Measurements from ENCODE around the gene NHLH2.

NHLH2 gene

DNA sequence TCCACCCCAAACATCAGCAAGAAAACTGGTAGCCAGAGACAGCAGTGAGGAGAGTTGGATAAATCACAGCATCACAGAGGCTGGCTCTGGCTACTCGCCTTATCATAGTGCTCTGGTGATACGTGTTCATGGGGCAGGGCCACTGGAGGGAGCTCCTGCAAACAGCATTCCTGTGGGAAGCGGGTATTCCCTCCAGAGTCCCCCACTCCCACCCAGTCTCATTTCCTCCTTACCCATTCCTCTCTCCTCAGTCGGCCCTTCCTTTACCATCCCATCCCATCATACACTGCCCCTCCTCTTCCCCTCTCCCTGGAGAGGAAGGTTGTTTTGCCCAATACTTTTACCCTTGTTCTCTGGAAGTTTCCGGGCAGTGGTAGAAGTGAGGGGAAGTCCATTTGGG, 7.1 kb downstream of the NHLH2 start:
- Histone ChIP-seq H3K9ac (ENCODE audit: low read length) (no peak overlapping the region), H3K23ac (ENCODE audit: low read length in 2 of 2) (no peak overlapping the region), H2BK120ac (ENCODE audit: low read depth, low read length) (no peak overlapping the region), H2BK5ac (ENCODE audit: low read depth, low read length, poor library complexity, severe bottlenecking) (no peak overlapping the region), H3K4me1 (ENCODE audit: control insufficient read depth, insufficient read depth, low read depth, low read length) (peaks cover 14% of the 10 kb centered on the region), H3K27ac (ENCODE audit: low read length, poor library complexity, severe bottlenecking) (no peak overlapping the region), H3K18ac (ENCODE audit: low read depth in 1 of 2, low read length in 2 of 2) (no peak overlapping the region), H3K4me3 (ENCODE audit: insufficient read depth in 1 of 2, low read depth in 1 of 2, low read length in 2 of 2) (no peak overlapping the region), H3K4ac (ENCODE audit: low read depth in 1 of 2, low read length in 2 of 2) (no peak overlapping the region), H2BK15ac (ENCODE audit: low read depth, poor library complexity, severe bottlenecking) (no peak overlapping the region), H2AK5ac (ENCODE audit: low read length, severe bottlenecking) (no peak overlapping the region), H4K8ac (ENCODE audit: low read length) (no peak overlapping the region), H3K9me3 (ENCODE audit: control insufficient read depth, low read length) (no peaks in the 10 kb centered on the region), H3K4me2 (ENCODE audit: low read length, poor library complexity, severe bottlenecking) (no peak overlapping the region), H2AFZ (ENCODE audit: low read depth, low read length) (no peak overlapping the region), H3K27me3 (ENCODE audit: control insufficient read depth in 1 of 2, insufficient read depth in 1 of 2, low read length in 2 of 2) (peaks cover 35 to 43% of the 10 kb centered on the region in 2 experiments), H4K91ac (ENCODE audit: low read length) (no peak overlapping the region), H3K14ac (ENCODE audit: low read length in 2 of 2) (no peak overlapping the region), H3K79me1 (replicated peaks; ENCODE audit: low read length, poor library complexity, severe bottlenecking) (no peaks in the 10 kb centered on the region), H2BK12ac (ENCODE audit: low read length in 2 of 2) (no peak overlapping the region), H3K36me3 (ENCODE audit: control insufficient read depth in 1 of 2, insufficient read depth in 2 of 2, low read depth in 1 of 2, low read length in 2 of 2) (peaks cover 0 to 9% of the 10 kb centered on the region in 2 experiments)
- 47% methylated on average over 5 of the region's 5 CpGs for WGBS
- DNase-seq: no peak

DNA sequence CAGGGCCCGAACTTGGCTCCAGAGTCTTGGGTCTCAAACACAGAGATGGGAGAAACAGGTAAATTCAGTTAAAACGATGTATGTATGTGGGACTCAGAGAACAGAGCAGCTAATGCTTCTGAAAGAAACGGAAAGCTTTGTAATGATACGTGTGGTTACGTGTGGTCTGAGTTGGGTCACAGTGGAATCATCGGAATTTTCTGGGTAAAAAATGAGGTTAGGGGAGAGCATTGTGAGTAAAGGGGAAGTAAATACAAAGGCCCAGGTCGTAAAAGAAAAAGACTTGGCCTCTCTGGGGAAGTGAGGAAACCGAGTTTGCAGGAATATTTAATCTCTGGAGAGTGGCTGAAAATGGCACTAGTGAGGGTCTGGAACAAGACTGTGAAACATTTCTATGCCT, 8.3 kb downstream of the NHLH2 start:
- no peak overlapping the region for H2AK5ac ChIP-seq (ENCODE audit: low read length, severe bottlenecking)
- no peak overlapping the region for H2AFZ ChIP-seq (ENCODE audit: low read depth, low read length)
- H2BK12ac ChIP-seq (ENCODE audit: low read length in 2 of 2): no peak overlapping the region
- no peaks in the 10 kb centered on the region for H3K9me3 ChIP-seq (ENCODE audit: control insufficient read depth, low read length)
- no peak for DNase-seq
- H4K91ac ChIP-seq (ENCODE audit: low read length): no peak overlapping the region
- no peak overlapping the region for H3K27ac ChIP-seq (ENCODE audit: low read length, poor library complexity, severe bottlenecking)
- no peak overlapping the region for H4K8ac ChIP-seq (ENCODE audit: low read length)
- H2BK120ac ChIP-seq (ENCODE audit: low read depth, low read length): no peak overlapping the region
- H3K14ac ChIP-seq (ENCODE audit: low read length in 2 of 2): no peak overlapping the region
- no peak overlapping the region for H3K4ac ChIP-seq (ENCODE audit: low read depth in 1 of 2, low read length in 2 of 2)
- no peak overlapping the region for H3K9ac ChIP-seq (ENCODE audit: low read length)
- peaks cover 30 to 31% of the 10 kb centered on the region in 2 experiments for H3K27me3 ChIP-seq (ENCODE audit: control insufficient read depth in 1 of 2, insufficient read depth in 1 of 2, low read length in 2 of 2)
- H3K4me1 ChIP-seq (ENCODE audit: control insufficient read depth, insufficient read depth, low read depth, low read length): peaks cover 17% of the 10 kb centered on the region
- no peak overlapping the region for H3K4me2 ChIP-seq (ENCODE audit: low read length, poor library complexity, severe bottlenecking)
- no peak overlapping the region for H2BK5ac ChIP-seq (ENCODE audit: low read depth, low read length, poor library complexity, severe bottlenecking)
- no peaks in the 10 kb centered on the region for H3K79me1 ChIP-seq (replicated peaks; ENCODE audit: low read length, poor library complexity, severe bottlenecking)
- no peak overlapping the region for H3K4me3 ChIP-seq (ENCODE audit: insufficient read depth in 1 of 2, low read depth in 1 of 2, low read length in 2 of 2)
- 86% methylated on average over 8 of the region's 8 CpGs for WGBS
- peaks cover 0 to under 1% of the 10 kb centered on the region in 2 experiments for H3K36me3 ChIP-seq (ENCODE audit: control insufficient read depth in 1 of 2, insufficient read depth in 2 of 2, low read depth in 1 of 2, low read length in 2 of 2)
- no peak overlapping the region for H3K18ac ChIP-seq (ENCODE audit: low read depth in 1 of 2, low read length in 2 of 2)
- H3K23ac ChIP-seq (ENCODE audit: low read length in 2 of 2): no peak overlapping the region
- no peak overlapping the region for H2BK15ac ChIP-seq (ENCODE audit: low read depth, poor library complexity, severe bottlenecking)

DNA sequence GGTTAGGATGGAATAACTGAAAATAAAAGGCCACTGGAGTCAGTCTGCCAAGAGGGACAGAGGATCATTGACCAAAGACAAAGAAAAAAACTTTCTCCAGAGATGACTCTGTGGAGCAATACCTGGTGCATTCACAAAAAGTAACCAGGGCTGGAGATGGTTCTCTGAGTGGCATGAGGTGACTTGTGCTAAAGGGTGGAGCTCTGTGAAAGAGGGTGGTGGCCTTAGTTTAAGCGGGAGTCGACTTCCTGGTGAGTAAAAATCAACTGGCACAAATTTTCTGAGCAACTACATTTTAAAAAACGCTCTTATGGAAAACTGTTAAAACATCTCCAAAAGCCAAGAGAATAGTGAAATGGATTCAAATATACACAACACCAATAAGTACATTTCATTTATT, 10.0 kb downstream of the NHLH2 start:
- Histone ChIP-seq H3K9ac (ENCODE audit: low read length) (no peak overlapping the region), H3K23ac (ENCODE audit: low read length in 2 of 2) (no peak overlapping the region), H2BK15ac (ENCODE audit: low read depth, poor library complexity, severe bottlenecking) (no peak overlapping the region), H2BK12ac (ENCODE audit: low read length in 2 of 2) (no peak overlapping the region), H3K14ac (ENCODE audit: low read length in 2 of 2) (no peak overlapping the region), H2AK5ac (ENCODE audit: low read length, severe bottlenecking) (no peak overlapping the region), H3K4me1 (ENCODE audit: control insufficient read depth, insufficient read depth, low read depth, low read length) (peaks cover 16% of the 10 kb centered on the region), H2AFZ (ENCODE audit: low read depth, low read length) (no peak overlapping the region), H3K9me3 (ENCODE audit: control insufficient read depth, low read length) (no peaks in the 10 kb centered on the region), H4K91ac (ENCODE audit: low read length) (no peak overlapping the region), H3K4me2 (ENCODE audit: low read length, poor library complexity, severe bottlenecking) (no peak overlapping the region), H3K27me3 (ENCODE audit: control insufficient read depth in 1 of 2, insufficient read depth in 1 of 2, low read length in 2 of 2) (peaks cover 14 to 42% of the 10 kb centered on the region in 2 experiments), H3K4me3 (ENCODE audit: insufficient read depth in 1 of 2, low read depth in 1 of 2, low read length in 2 of 2) (no peak overlapping the region), H2BK5ac (ENCODE audit: low read depth, low read length, poor library complexity, severe bottlenecking) (no peak overlapping the region), H3K4ac (ENCODE audit: low read depth in 1 of 2, low read length in 2 of 2) (no peak overlapping the region), H3K36me3 (ENCODE audit: control insufficient read depth in 1 of 2, insufficient read depth in 2 of 2, low read depth in 1 of 2, low read length in 2 of 2) (no peaks in the 10 kb centered on the region), H3K27ac (ENCODE audit: low read length, poor library complexity, severe bottlenecking) (no peak overlapping the region), H3K18ac (ENCODE audit: low read depth in 1 of 2, low read length in 2 of 2) (no peak overlapping the region), H3K79me1 (replicated peaks; ENCODE audit: low read length, poor library complexity, severe bottlenecking) (no peaks in the 10 kb centered on the region), H2BK120ac (ENCODE audit: low read depth, low read length) (no peak overlapping the region), H4K8ac (ENCODE audit: low read length) (no peak overlapping the region)
- no peak for DNase-seq
- 100% methylated on average over 1 of the region's 3 CpGs for WGBS

DNA sequence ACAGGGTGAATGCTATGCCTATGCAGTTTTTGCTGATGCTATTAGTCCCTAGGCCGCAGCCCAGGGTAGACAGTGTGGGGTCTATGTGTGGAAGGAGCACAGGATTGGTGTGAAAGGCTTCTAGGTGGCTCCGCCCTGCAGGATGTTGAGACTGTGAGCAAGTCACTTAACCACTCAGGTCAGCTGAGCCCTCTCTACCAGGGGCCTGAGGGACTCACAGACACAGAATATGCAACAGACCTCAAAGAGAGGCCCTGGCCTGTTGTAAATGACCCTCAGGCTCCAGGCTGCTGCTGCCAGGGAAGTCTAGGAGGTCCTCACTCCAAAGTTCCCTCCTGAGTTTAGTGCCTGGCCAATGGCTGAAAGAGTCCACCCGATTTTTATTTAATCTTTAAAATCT, 11.0 kb downstream of the NHLH2 start:
- no peak overlapping the region for H4K8ac ChIP-seq (ENCODE audit: low read length)
- H3K18ac ChIP-seq (ENCODE audit: low read depth in 1 of 2, low read length in 2 of 2): no peak overlapping the region
- H3K4ac ChIP-seq (ENCODE audit: low read depth in 1 of 2, low read length in 2 of 2): no peak overlapping the region
- H3K9ac ChIP-seq (ENCODE audit: low read length): no peak overlapping the region
- H3K14ac ChIP-seq (ENCODE audit: low read length in 2 of 2): no peak overlapping the region
- no peak overlapping the region for H3K4me3 ChIP-seq (ENCODE audit: insufficient read depth in 1 of 2, low read depth in 1 of 2, low read length in 2 of 2)
- 78% methylated on average over 3 of the region's 3 CpGs for WGBS
- no peaks in the 10 kb centered on the region for H3K79me1 ChIP-seq (replicated peaks; ENCODE audit: low read length, poor library complexity, severe bottlenecking)
- H3K4me2 ChIP-seq (ENCODE audit: low read length, poor library complexity, severe bottlenecking): no peak overlapping the region
- no peak overlapping the region for H3K23ac ChIP-seq (ENCODE audit: low read length in 2 of 2)
- H3K4me1 ChIP-seq (ENCODE audit: control insufficient read depth, insufficient read depth, low read depth, low read length): peaks cover 16% of the 10 kb centered on the region
- no peaks in the 10 kb centered on the region for H3K9me3 ChIP-seq (ENCODE audit: control insufficient read depth, low read length)
- no peak overlapping the region for H4K91ac ChIP-seq (ENCODE audit: low read length)
- H2BK5ac ChIP-seq (ENCODE audit: low read depth, low read length, poor library complexity, severe bottlenecking): no peak overlapping the region
- no peak overlapping the region for H2AK5ac ChIP-seq (ENCODE audit: low read length, severe bottlenecking)
- H2BK15ac ChIP-seq (ENCODE audit: low read depth, poor library complexity, severe bottlenecking): no peak overlapping the region
- H2BK12ac ChIP-seq (ENCODE audit: low read length in 2 of 2): no peak overlapping the region
- peak; percentile 23 for DNase-seq
- H3K36me3 ChIP-seq (ENCODE audit: control insufficient read depth in 1 of 2, insufficient read depth in 2 of 2, low read depth in 1 of 2, low read length in 2 of 2): no peaks in the 10 kb centered on the region
- no peak overlapping the region for H3K27ac ChIP-seq (ENCODE audit: low read length, poor library complexity, severe bottlenecking)
- H2AFZ ChIP-seq (ENCODE audit: low read depth, low read length): no peak overlapping the region
- H3K27me3 ChIP-seq (ENCODE audit: control insufficient read depth in 1 of 2, insufficient read depth in 1 of 2, low read length in 2 of 2): peaks cover 4 to 45% of the 10 kb centered on the region in 2 experiments
- no peak overlapping the region for H2BK120ac ChIP-seq (ENCODE audit: low read depth, low read length)
